ENCODE results near the gene IL11RA.

DNA sequence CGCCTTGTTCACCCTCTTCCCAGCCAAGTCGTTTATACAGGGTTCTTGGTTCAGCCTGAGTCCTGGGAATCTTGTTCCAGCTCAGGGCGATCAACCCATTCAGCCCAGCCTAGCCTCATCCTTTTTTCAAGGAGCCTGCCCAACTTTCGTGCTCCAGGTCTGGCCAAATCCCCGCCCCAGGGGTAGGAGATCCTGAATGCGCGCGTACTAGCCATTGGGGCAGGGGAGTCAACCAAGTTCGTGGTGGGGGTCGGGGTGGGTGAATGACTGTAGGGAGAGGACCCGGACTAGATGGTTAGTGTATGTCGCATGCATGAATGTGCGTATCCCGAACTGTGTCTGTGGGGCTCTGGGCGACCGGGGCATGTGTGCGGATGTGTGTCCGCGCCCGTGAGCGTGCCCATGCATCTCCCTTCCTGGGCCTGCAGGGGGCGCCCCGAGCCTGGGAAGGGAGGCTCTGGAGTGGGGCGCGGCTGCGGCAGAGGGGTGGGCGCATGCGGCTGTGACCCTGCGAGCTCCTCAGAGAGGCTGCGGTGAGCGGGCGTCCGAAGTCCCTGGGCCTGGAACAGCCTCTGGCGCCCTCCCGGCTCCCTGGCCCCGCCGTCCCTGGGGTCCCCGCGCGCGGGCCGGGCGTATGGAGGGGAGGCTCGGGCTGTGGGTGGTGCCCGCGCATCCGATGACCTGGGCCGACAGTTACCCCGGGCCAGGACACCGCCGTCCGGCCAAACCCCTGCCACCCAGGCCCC is 49.2 kb downstream of the IL11RA start:
- TF ChIP-seq, protein P1, sequence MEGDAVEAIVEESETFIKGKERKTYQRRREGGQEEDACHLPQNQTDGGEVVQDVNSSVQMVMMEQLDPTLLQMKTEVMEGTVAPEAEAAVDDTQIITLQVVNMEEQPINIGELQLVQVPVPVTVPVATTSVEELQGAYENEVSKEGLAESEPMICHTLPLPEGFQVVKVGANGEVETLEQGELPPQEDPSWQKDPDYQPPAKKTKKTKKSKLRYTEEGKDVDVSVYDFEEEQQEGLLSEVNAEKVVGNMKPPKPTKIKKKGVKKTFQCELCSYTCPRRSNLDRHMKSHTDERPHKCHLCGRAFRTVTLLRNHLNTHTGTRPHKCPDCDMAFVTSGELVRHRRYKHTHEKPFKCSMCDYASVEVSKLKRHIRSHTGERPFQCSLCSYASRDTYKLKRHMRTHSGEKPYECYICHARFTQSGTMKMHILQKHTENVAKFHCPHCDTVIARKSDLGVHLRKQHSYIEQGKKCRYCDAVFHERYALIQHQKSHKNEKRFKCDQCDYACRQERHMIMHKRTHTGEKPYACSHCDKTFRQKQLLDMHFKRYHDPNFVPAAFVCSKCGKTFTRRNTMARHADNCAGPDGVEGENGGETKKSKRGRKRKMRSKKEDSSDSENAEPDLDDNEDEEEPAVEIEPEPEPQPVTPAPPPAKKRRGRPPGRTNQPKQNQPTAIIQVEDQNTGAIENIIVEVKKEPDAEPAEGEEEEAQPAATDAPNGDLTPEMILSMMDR (IDR thresholded peaks at IDR 0.05), result peak; percentile 80 to 92 (median 84)
- TF ChIP-seq POLR2A (IDR thresholded peaks at IDR 0.05), result no peak
